GM19372 (cell line): ENCODE results near the gene USP12.
A peak's percentile ranks its signal among the peaks of the same experiment; 100 is the strongest.
"Not testable (repeated sequence)": the region's sequence is repeated elsewhere in the genome, so short reads cannot be mapped to it uniquely, and the experiment has no call there.

Experiments used
- ATAC-seq: cut with Tn5 transposase; IDR thresholded peaks from one replicate; pipeline ENCODE4 v1.9.1; 2021; ENCODE audit warnings: mild to moderate bottlenecking, low read depth, moderate library complexity; ENCODE audit not compliant: unreplicated experiment

The USP12 gene

GRCh38 chr13:27171244-27171826, at the start of gene USP12:
Gene USP12, minus strand, starts transcription at chr13:27171811. Its CDS starts 172 bp downstream, at chr13:27171639.
- peak; percentile 17 for ATAC-seq

GRCh38 chr13:27219611-27220010, 48.0 kb upstream of the USP12 start:
- ATAC-seq, result no peak

GRCh38 chr13:27218861-27219260, 47.2 kb upstream of the USP12 start:
- not testable (repeated sequence) for ATAC-seq

- not testable (repeated sequence) for ATAC-seq
Observed at GRCh38 chr13:27217791-27218190, 46.2 kb upstream of the USP12 start.

GRCh38 chr13:27213386-27213785, 41.8 kb upstream of the USP12 start:
- ATAC-seq, result not testable (repeated sequence)

- ATAC-seq, result no peak
Observed at GRCh38 chr13:27211771-27212364, 40.3 kb upstream of the USP12 start.

- no peak for ATAC-seq
Observed at GRCh38 chr13:27211271-27211670, 39.7 kb upstream of the USP12 start.

GRCh38 chr13:27208514-27208913, 36.9 kb upstream of the USP12 start:
- ATAC-seq, result no peak

- ATAC-seq, result no peak
Observed at GRCh38 chr13:27203854-27204253, 32.2 kb upstream of the USP12 start.

- no peak for ATAC-seq
Observed at GRCh38 chr13:27203186-27203585, 31.6 kb upstream of the USP12 start.

GRCh38 chr13:27201661-27202060, 30.1 kb upstream of the USP12 start:
- no peak for ATAC-seq

- no peak for ATAC-seq
Observed at GRCh38 chr13:27200413-27201070, 28.9 kb upstream of the USP12 start.

GRCh38 chr13:27199696-27200095, 28.1 kb upstream of the USP12 start:
- ATAC-seq, result no peak

GRCh38 chr13:27199211-27199610, 27.6 kb upstream of the USP12 start:
- ATAC-seq, result no peak

- no peak for ATAC-seq
Observed at GRCh38 chr13:27194895-27195764, 23.5 kb upstream of the USP12 start.

GRCh38 chr13:27194209-27194608, 22.6 kb upstream of the USP12 start:
- no peak for ATAC-seq

- no peak for ATAC-seq
Observed at GRCh38 chr13:27193496-27193895, 21.9 kb upstream of the USP12 start.

GRCh38 chr13:27192973-27193372, 21.4 kb upstream of the USP12 start:
- ATAC-seq, result no peak

GRCh38 chr13:27192367-27192766, 20.8 kb upstream of the USP12 start:
- ATAC-seq, result not testable (repeated sequence)

- ATAC-seq, result no peak
Observed at GRCh38 chr13:27189192-27189591, 17.6 kb upstream of the USP12 start.

GRCh38 chr13:27188239-27188638, 16.6 kb upstream of the USP12 start:
- ATAC-seq, result no peak
